Measurements from ENCODE around the gene PSME3IP1.

DNA sequence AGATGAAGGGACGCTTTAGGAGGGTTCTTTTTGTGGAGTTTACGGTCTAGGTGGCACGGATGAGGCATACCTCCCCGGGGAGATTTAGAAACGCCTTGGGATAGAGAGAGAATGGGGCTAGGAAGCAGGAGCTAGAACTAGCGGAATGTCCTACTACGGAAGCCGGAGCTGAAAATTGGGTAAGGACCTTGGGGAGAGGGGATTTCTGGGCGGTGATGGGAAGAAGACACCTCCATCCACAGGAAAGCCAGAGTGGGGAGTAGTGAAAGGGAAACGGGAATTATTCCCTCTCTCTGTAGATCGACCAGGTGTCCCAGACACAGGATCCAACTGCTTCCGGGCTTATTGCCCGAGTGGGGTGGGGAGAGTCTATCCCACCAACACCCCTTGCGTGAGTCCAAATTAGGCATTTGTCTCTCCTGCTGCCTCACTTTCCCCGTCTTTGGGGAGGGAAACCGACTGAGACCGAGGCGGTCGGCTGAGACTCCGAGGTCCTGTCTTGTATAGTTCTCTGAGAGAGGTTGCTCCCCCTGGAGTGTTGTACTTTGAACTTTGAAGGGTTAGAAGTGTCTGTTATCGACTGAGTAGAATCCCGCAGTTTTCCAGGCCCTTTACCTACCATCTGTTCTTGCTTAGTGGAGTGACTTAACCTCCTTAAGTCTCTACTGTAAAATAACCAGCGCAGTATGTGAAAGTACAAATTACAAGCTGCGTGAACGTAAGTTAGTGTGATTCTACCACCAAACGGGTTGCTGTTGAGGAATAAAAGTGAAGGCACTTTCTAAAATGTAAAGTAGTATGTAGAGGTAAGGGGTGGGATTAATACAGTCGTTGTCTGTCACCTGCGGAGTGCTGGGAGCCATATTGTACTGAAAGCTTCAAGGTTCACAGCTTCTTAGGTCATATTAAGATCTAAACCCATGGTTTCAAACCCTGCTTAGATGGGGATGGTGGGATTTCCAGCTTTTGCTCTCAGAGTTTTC lies 1.3 kb upstream of the PSME3IP1 start:
- TF ChIP-seq, protein P1, sequence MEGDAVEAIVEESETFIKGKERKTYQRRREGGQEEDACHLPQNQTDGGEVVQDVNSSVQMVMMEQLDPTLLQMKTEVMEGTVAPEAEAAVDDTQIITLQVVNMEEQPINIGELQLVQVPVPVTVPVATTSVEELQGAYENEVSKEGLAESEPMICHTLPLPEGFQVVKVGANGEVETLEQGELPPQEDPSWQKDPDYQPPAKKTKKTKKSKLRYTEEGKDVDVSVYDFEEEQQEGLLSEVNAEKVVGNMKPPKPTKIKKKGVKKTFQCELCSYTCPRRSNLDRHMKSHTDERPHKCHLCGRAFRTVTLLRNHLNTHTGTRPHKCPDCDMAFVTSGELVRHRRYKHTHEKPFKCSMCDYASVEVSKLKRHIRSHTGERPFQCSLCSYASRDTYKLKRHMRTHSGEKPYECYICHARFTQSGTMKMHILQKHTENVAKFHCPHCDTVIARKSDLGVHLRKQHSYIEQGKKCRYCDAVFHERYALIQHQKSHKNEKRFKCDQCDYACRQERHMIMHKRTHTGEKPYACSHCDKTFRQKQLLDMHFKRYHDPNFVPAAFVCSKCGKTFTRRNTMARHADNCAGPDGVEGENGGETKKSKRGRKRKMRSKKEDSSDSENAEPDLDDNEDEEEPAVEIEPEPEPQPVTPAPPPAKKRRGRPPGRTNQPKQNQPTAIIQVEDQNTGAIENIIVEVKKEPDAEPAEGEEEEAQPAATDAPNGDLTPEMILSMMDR (IDR thresholded peaks at IDR 0.05) = no peak
- TF ChIP-seq CHD2 (IDR thresholded peaks at IDR 0.05; ENCODE audit: low read length, partially characterized antibody) = no peak
- no peak for TF ChIP-seq MEF2A (IDR thresholded peaks at IDR 0.05; ENCODE audit: borderline replicate concordance, low read depth)
- TF ChIP-seq RCOR1 (IDR thresholded peaks at IDR 0.05; ENCODE audit: low read length) = no peak
- TF ChIP-seq, protein P2, sequence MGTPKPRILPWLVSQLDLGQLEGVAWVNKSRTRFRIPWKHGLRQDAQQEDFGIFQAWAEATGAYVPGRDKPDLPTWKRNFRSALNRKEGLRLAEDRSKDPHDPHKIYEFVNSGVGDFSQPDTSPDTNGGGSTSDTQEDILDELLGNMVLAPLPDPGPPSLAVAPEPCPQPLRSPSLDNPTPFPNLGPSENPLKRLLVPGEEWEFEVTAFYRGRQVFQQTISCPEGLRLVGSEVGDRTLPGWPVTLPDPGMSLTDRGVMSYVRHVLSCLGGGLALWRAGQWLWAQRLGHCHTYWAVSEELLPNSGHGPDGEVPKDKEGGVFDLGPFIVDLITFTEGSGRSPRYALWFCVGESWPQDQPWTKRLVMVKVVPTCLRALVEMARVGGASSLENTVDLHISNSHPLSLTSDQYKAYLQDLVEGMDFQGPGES (IDR thresholded peaks at IDR 0.05; ENCODE audit: low read depth, low read length) = no peak
